ENCODE measurements around the gene KCNQ1.

DNA sequence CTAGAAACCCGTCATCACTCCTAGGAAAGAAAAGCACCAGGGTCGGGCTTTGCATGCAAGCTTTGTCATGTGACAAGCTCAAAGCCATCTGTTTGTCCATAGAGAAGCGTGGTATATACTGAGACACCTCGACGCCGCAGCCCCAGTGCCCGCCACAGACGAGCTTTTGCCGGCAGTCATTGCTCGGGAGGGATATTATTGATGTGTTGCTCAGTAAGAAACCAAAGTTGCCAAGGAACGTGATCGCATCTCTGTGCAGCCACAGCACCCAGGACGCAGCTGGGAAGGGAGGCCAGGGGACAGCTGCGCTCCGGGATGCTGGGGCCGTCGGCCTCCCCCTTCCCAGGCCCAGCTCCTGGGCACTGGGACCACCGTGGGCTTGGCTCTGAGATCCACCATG, 344.5 kb downstream of the KCNQ1 start:
- no peak for TF ChIP-seq KDM1A (IDR thresholded peaks at IDR 0.05)
- TF ChIP-seq ZNF184 (CRISPR knock-in tag; IDR thresholded peaks at IDR 0.05), result no peak
- no peak for TF ChIP-seq ZNF589 (CRISPR knock-in tag; IDR thresholded peaks at IDR 0.05; ENCODE audit: low read depth)
- no peak for TF ChIP-seq YY1 (IDR thresholded peaks at IDR 0.05; ENCODE audit: borderline replicate concordance in 1 of 3, control insufficient read depth in 1 of 3, extremely low read depth in 1 of 3, insufficient read depth in 3 of 3, insufficient read length in 1 of 3, insufficient replicate concordance in 2 of 3, low read depth in 1 of 3, low read length in 2 of 3)
- TF ChIP-seq TAF1 (IDR thresholded peaks at IDR 0.05; ENCODE audit: control insufficient read depth, extremely low read depth, insufficient read depth, low read length, severe bottlenecking), result no peak
- TF ChIP-seq GABPA (tag; conservative IDR thresholded peaks at IDR 0.05; ENCODE audit: low read depth), result no peak
- TF ChIP-seq TCF7L2 (IDR thresholded peaks at IDR 0.05; ENCODE audit: low read depth, low read length), result no peak
- TF ChIP-seq ATF7 (IDR thresholded peaks at IDR 0.05), result no peak
